ELR (cell line): Measurements from ENCODE around the gene KIRREL3.

Experiments used
- DNase-seq: peaks from one replicate; pipeline ENCODE4 v3.0.0-alpha.2; 2015; ENCODE audit warnings: low read depth

KIRREL3 gene

DNA sequence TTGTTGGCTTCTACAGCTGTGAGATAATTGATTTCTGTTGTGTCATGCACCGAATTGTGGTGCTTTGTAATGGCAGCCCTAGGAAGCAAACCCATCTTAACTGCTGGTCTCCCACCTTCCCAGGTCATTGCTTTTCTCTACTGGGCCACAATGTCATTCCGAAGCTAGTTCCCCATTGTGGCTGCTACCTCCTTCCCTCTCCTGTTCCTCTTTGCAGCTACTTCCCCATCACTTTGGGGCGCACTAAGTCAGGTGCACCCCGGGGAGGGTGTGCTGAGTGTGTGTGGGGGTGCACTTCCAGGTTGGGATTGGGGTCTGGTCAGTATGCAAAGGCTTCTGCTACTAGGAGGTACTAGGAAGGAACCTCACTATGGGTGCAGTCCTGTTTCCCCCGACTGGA, 535.8 kb downstream of the KIRREL3 start:
- DNase-seq: no peak

DNA sequence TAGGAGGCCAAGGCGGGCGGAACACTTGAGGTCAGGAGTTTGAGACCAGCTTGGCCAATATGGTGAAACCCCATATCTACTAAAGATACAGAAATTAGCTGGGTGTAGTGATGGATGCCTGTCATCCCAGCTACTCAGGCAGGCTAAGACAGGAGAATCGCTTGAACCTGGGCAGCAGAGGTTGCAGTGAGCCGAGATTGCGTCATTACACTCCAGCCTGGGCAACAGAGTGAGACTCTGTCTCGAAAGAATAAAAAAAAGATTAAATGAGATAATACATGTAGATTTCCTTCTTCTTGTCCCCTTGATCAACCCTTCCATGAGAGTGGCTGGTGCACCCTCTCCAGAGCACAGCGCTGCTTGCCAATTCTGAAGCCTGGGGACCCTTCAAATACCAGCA, 538.1 kb downstream of the KIRREL3 start:
- DNase-seq: no peak

GRCh38 chr11:126461996-126462395, 538.6 kb downstream of the KIRREL3 start:
- DNase-seq: no peak

GRCh38 chr11:126461096-126461440, 539.5 kb downstream of the KIRREL3 start:
- no peak for DNase-seq

DNA sequence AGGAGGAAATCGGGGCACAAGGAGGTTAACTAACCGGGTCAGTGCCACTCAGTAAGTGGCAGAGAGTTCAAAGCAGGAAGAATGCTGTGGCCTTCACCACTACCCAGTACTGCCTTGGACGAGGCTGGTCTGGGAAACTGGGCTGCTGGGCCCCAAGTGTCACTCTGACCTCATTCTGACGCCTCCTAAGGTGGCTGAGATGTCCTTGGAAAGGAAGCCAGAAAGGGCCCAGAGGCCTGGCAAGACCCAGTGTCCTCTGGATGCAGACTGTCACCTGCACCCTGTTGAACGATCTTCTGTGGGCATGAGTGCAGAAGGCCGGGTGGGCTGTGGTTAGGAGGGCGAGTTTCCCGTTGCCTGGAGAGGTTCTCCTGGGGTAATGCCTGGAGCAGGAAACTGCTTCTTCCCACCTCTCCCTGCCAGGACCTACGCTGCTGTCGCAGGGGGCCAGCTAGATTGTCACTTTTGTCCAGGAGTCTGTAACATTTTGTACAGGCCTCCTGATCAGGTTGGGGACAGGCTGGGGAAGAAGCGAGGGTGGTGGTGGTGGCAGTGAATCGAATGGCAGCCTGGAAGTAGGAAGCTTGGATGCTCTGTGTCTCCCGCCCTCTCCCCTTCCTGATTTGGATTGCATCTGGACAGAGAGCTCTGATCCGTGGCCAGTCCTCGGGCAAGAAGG, 540.0 kb downstream of the KIRREL3 start:
- DNase-seq: no peak

DNA sequence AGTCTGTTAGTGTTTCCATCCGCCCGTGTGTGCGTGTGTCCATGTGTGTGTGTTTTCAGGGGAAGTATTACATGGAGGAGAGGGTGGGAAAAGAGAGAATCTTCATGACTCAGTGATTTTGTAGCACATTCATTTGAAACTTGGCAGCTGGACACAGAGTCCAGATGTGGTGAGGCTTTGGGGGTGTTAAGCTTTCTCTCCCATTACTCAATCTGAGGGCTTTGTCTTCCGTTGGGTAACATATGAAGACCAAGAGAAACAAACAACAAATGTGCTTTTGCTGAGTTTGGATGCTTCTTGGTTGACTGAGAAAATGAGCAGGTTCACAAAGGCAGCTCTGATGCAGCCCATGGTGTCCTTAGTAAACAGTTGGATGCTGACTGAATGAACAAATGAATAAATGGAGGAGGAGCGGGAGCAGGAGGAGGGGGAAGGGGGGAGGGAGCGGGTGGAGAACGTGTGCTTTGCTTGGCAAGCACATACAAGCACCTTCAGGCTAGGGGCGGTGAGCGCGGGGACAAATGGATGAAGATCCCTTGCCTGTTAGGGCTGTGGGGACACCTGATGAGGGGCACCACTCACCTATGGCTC, 540.8 kb downstream of the KIRREL3 start:
- DNase-seq: no peak

GRCh38 chr11:126457817-126458216, 542.8 kb downstream of the KIRREL3 start:
- DNase-seq: no peak

DNA sequence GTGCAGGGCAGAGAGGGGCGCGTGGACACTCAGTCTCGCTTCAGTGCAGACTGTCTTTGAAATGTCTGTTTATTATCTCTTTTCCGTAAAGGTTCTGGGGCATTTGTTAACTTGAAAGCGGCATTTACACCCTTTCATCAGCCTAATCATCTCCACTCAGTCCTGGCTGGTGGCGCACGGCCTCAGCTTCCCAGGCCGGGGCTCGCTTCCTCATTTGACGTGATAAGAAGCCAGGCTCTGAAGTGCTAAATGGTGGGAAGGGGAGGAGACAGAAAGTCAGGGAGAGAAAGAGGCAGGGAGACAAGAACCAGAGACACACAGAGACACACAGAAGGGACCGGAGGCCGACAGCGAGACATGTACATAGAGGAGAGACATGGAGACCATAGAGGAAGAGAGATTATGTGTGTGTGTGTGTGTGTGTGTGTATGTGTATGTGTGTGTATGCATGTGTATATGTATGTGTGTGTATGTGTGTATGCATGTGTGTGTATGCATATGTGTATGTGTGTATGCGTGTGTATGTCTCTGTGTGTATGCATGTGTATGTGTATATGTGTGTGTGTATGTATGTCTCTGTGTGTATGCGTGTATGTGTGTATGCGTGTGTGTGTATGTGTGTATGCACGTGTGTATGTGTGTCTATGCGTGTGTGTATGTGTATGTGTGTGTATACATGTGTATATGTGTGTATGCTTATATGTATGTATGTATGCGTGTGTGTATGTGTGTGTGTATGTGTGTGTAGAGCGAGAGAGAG, 543.6 kb downstream of the KIRREL3 start:
- DNase-seq: no peak

- no peak for DNase-seq
Measured at GRCh38 chr11:126456089-126456488, 544.5 kb downstream of the KIRREL3 start.

GRCh38 chr11:126452241-126453101, 548.1 kb downstream of the KIRREL3 start:
- DNase-seq: no peak

DNA sequence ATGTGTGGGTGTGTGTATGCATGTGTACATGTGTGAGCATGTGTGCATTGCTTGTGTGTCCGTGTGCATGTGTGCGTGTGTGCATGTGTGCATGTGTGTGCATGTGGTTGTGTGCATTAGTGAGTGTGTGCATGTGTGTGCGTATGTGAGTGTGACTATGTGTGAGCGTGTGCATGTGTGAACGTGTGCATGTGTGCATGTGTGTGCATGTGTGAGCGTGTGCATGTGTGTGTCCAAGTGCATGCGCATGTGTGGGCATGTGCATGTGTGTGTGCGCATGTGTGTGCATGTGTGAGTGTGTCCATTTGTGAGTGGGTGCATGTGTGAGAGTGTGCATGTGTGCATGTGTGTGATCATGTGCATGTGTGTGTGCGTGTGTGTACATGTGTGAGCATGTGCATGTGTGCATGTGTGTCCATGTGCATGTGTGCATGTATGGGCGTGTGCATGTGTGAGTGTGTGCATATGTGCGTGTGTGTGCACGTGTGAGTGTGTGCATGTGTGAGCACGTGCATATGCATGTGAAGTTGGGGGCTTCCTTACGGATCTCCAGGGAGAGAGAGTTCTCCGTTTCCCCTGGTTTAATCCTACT, 549.3 kb downstream of the KIRREL3 start:
- DNase-seq: no peak

- no peak for DNase-seq
Measured at GRCh38 chr11:126450806-126451205, 549.8 kb downstream of the KIRREL3 start.

DNA sequence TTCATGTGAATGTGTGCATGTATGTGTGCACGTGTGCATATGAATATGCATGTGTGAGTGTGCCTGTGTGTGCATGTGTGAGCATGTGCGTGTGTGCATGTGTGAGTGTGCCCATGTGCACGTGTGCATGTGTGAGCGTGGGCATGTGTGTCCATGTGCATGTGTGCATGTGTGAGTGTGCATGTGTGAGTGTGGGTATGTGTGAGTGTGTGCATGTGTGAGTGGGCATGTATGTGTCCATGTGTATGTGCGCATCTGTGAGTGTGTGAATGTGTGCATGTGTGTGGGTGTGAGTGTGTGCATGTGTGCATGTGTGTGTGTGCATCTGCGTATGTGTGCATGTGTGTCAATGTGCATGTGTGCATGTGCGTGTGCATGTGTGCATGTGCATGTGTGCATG, 550.4 kb downstream of the KIRREL3 start:
- DNase-seq: no peak

DNA sequence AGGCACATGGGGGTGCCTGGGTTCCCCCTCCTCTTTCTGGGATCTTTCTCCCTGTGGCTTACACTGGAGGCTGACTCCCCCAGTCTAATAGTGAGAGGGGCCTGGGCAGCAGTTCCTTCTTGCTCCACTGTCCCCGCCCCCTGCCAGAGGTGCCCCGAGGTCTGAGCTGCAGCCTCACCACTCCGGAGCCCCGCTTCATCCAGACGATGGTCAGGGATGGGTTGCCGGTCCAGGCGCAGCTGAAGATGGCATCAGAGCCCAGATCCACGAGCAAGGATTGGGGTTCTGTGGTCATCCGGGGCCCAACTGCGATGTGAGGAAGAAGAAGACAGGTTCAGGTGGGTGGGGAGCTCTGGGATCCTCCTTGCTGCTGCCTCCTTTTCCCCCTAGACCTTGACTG, 554.0 kb downstream of the KIRREL3 start:
- no peak for DNase-seq

DNA sequence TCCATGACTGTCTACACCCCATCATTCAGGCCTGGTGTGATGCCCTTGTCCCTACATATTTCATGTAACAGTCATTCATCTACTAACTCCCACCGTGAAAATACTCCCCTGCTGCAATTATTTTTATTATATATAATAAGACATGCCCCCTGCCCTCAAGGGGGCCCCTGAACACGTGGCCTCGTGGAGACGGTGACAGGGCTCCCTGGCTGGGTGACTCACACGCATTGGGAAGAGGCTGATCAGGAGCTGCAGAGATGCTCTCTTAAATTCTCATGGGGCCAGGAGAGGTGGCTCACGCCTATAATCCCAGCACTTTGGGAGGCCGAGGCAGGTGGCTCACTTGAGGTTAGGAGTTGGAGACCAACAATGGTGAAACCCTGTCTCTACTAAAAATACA, 556.5 kb downstream of the KIRREL3 start:
- DNase-seq: peak; percentile 53

DNA sequence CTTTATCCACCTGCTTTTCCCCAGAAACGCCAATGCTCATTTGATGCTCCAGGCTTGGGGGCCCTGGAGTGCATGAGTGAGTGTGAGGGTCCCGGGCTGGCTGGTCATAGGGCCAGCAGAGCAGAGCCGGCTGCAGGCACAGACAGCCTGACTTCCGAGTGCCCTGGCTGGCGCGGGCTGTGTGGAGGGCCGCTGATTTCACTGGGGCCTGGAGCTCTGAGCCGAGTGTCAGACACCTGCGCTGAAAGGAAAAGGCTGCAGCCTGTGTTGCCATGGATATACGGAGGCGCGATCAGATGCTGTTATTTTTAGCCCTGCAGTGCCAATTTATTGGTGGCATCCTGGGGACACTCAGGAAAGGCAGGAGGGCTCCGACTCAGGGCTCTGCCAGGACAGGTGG, 557.5 kb downstream of the KIRREL3 start:
- DNase-seq: no peak

GRCh38 chr11:126440792-126441514, 559.6 kb downstream of the KIRREL3 start:
- DNase-seq: peak; percentile 77

GRCh38 chr11:126440276-126440675, 560.3 kb downstream of the KIRREL3 start:
- DNase-seq: no peak

GRCh38 chr11:126438691-126439090, 561.9 kb downstream of the KIRREL3 start:
- DNase-seq: no peak

GRCh38 chr11:126438272-126438671, 562.3 kb downstream of the KIRREL3 start:
- no peak for DNase-seq

DNA sequence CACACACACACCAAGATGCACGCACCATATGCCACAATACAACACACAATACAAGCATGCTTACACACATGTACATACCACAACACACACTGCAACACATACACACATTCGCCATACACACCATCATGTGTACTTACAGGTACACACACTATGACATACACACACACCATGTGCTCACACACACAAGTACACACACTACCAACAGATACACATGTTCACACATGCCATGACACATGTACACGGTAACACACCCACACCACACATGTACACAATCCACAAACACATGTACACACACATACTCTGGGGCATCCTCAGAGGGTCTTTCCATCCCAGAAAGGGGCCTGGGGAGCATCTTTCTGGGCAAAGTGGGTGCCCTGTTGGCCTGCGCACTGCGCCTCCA, 562.8 kb downstream of the KIRREL3 start:
- no peak for DNase-seq
